ENCODE data around the gene GARIN5A. TPM values are rescaled to one million over a fixed set of nuclear protein-coding genes. Genes with fewer than 3 reads are reported as not detected.

GARIN5A gene
- total RNA-seq, 1 experiment from 2014 or later, result 8.2 TPM

DNA sequence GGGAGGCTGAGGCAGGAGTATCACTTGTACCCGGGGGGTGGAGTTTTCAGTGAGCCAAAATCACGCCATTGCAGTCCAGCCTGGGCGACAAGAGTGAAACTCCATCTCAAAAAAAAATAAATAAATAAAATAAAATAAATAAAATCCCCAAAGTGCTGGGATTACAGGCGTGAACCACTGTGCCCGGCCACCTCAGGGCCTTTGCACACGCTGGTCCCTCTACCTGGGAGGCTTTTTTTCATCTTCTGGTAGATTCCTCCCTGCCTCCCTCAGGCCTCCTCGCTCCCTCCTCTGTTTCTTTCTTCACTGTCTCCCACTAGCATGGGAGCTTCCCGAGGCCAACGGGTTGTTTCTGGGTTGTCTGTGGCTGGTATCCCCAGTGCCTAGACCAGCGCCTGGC, 28.9 kb downstream of the GARIN5A start:
- ChIA-PET POLR2A (no interaction called here), CTCF (interaction anchor here (1.0 kb wide), 1 partner anchor 18 kb away, joined by 3 read pairs; no protein-coding TSS in a partner anchor)
- Mint-ChIP-seq H3K4me1 (peaks cover 6% of the 10 kb centered on the region; the same call in 1 of the 2 replicates), H3K27me3 (ENCODE audit: low read depth) (peaks cover 9% of the 10 kb centered on the region; the same call in 1 of the 2 replicates), H3K4me3 (no peak overlapping the region), H3K9me3 (peaks cover 11% of the 10 kb centered on the region), H3K27ac (no peak overlapping the region), H3K36me3 (peaks cover 3% of the 10 kb centered on the region)
- DNase-seq (ENCODE audit: low spot score), result no peak
- TF ChIP-seq ZNF138 (CRISPR knock-in tag; conservative IDR thresholded peaks at IDR 0.05) (no peak), PRRX2 (CRISPR knock-in tag; IDR thresholded peaks at IDR 0.05) (no peak), TEAD4 (CRISPR knock-in tag; IDR thresholded peaks at IDR 0.05) (no peak), HMGXB4 (CRISPR knock-in tag; IDR thresholded peaks at IDR 0.05) (no peak)
- ATAC-seq, result no peak

- peaks cover 6% of the 10 kb centered on the region; the same call in 1 of the 2 replicates for H3K4me1 Mint-ChIP-seq
- CTCF ChIA-PET, result interaction anchor here (1.0 kb wide), 1 partner anchor 19 kb away, joined by 3 read pairs; no protein-coding TSS in a partner anchor
- POLR2A ChIA-PET, result no interaction called here
- peaks cover 3% of the 10 kb centered on the region for H3K36me3 Mint-ChIP-seq
- peaks cover 9% of the 10 kb centered on the region; the same call in 1 of the 2 replicates for H3K27me3 Mint-ChIP-seq (ENCODE audit: low read depth)
- H3K4me3 Mint-ChIP-seq, result no peak overlapping the region
- H3K9me3 Mint-ChIP-seq, result peaks cover 11% of the 10 kb centered on the region
- no peak for DNase-seq (ENCODE audit: low spot score)
- TF ChIP-seq, protein P1, sequence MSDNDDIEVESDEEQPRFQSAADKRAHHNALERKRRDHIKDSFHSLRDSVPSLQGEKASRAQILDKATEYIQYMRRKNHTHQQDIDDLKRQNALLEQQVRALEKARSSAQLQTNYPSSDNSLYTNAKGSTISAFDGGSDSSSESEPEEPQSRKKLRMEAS (CRISPR knock-in tag; IDR thresholded peaks at IDR 0.05), result no peak
- no peak for TF ChIP-seq PREB (CRISPR knock-in tag; IDR thresholded peaks at IDR 0.05; ENCODE audit: borderline replicate concordance)
- no peak for TF ChIP-seq TCF7 (CRISPR knock-in tag; IDR thresholded peaks at IDR 0.05; ENCODE audit: low read depth)
- TF ChIP-seq, protein P2, sequence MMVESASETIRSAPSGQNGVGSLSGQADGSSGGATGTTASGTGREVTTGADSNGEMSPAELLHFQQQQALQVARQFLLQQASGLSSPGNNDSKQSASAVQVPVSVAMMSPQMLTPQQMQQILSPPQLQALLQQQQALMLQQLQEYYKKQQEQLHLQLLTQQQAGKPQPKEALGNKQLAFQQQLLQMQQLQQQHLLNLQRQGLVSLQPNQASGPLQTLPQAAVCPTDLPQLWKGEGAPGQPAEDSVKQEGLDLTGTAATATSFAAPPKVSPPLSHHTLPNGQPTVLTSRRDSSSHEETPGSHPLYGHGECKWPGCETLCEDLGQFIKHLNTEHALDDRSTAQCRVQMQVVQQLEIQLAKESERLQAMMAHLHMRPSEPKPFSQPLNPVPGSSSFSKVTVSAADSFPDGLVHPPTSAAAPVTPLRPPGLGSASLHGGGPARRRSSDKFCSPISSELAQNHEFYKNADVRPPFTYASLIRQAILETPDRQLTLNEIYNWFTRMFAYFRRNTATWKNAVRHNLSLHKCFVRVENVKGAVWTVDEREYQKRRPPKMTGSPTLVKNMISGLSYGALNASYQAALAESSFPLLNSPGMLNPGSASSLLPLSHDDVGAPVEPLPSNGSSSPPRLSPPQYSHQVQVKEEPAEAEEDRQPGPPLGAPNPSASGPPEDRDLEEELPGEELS (CRISPR knock-in tag; IDR thresholded peaks at IDR 0.05), result no peak
- TF ChIP-seq CREB1 (CRISPR knock-in tag; IDR thresholded peaks at IDR 0.05), result no peak
- no peak for TF ChIP-seq NR2C2 (CRISPR knock-in tag; IDR thresholded peaks at IDR 0.05)
- no peak for TF ChIP-seq TP53 (CRISPR knock-in tag; IDR thresholded peaks at IDR 0.05)
- TF ChIP-seq CTCF (IDR thresholded peaks at IDR 0.05), result no peak
- no peak for TF ChIP-seq JUN (CRISPR knock-in tag; IDR thresholded peaks at IDR 0.05)
- no peak for TF ChIP-seq NFYB (CRISPR knock-in tag; conservative IDR thresholded peaks at IDR 0.05; ENCODE audit: low read depth)
- no peak for ATAC-seq
- H3K27ac Mint-ChIP-seq, result no peak overlapping the region
These were observed 29.6 kb downstream of the GARIN5A start for GRCh38 chr19:50447053-50447452.

GRCh38 chr19:50444059-50444458, 32.6 kb downstream of the GARIN5A start:
- POLR2A ChIA-PET, result interaction anchor here (0.7 kb wide), 2 partner anchors 99 to 308 kb away, joined by 5 to 7 read pairs; no protein-coding TSS in a partner anchor
- DNase-seq (ENCODE audit: low spot score) (no peak), ATAC-seq (no peak)
- no peak overlapping the region for H3K4me3 Mint-ChIP-seq
- peaks cover 23% of the 10 kb centered on the region for H3K27me3 Mint-ChIP-seq (ENCODE audit: low read depth)
- H3K27ac Mint-ChIP-seq, result no peak overlapping the region
- CTCF ChIA-PET, result interaction anchor here (1.5 kb wide), 1 partner anchor 75 kb away, joined by 4 read pairs; no protein-coding TSS in a partner anchor
- no peaks in the 10 kb centered on the region for H3K4me1 Mint-ChIP-seq
- H3K36me3 Mint-ChIP-seq, result peaks cover 3% of the 10 kb centered on the region
- H3K9me3 Mint-ChIP-seq, result peaks cover 11% of the 10 kb centered on the region
- no peak for TF ChIP-seq SMAD4 (CRISPR knock-in tag; IDR thresholded peaks at IDR 0.05)
- TF ChIP-seq IRF1 (CRISPR knock-in tag; IDR thresholded peaks at IDR 0.05), result no peak
- no peak for TF ChIP-seq ZNF396 (CRISPR knock-in tag; IDR thresholded peaks at IDR 0.05; ENCODE audit: borderline replicate concordance)
- TF ChIP-seq SP1 (CRISPR knock-in tag; conservative IDR thresholded peaks at IDR 0.05), result no peak
- TF ChIP-seq AR (CRISPR knock-in tag; IDR thresholded peaks at IDR 0.05), result no peak
- no peak for TF ChIP-seq PREB (CRISPR knock-in tag; IDR thresholded peaks at IDR 0.05; ENCODE audit: borderline replicate concordance)
- TF ChIP-seq, protein P1 (CRISPR knock-in tag; IDR thresholded peaks at IDR 0.05), result no peak
- no peak for TF ChIP-seq ZBTB21 (CRISPR knock-in tag; IDR thresholded peaks at IDR 0.05; ENCODE audit: borderline replicate concordance)

Measured in WTC11 (cell line).